GM15510 (cell line): ENCODE data around the gene ADAMTS15.

Experiments used
- POLR2A ChIP-seq: IDR thresholded peaks from 3 replicates; pipeline ENCODE4 v1.6.1; 2011; ENCODE audit warnings: borderline replicate concordance; ENCODE audit not compliant: insufficient read length; ENCODE audit errors: extremely low read depth

The ADAMTS15 gene

DNA sequence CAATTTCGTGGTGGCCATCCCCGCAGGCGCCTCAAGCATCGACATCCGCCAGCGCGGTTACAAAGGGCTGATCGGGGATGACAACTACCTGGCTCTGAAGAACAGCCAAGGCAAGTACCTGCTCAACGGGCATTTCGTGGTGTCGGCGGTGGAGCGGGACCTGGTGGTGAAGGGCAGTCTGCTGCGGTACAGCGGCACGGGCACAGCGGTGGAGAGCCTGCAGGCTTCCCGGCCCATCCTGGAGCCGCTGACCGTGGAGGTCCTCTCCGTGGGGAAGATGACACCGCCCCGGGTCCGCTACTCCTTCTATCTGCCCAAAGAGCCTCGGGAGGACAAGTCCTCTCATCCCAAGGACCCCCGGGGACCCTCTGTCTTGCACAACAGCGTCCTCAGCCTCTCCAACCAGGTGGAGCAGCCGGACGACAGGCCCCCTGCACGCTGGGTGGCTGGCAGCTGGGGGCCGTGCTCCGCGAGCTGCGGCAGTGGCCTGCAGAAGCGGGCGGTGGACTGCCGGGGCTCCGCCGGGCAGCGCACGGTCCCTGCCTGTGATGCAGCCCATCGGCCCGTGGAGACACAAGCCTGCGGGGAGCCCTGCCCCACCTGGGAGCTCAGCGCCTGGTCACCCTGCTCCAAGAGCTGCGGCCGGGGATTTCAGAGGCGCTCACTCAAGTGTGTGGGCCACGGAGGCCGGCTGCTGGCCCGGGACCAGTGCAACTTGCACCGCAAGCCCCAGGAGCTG, 24.8 kb downstream of the ADAMTS15 start:
- no peak for TF ChIP-seq POLR2A

DNA sequence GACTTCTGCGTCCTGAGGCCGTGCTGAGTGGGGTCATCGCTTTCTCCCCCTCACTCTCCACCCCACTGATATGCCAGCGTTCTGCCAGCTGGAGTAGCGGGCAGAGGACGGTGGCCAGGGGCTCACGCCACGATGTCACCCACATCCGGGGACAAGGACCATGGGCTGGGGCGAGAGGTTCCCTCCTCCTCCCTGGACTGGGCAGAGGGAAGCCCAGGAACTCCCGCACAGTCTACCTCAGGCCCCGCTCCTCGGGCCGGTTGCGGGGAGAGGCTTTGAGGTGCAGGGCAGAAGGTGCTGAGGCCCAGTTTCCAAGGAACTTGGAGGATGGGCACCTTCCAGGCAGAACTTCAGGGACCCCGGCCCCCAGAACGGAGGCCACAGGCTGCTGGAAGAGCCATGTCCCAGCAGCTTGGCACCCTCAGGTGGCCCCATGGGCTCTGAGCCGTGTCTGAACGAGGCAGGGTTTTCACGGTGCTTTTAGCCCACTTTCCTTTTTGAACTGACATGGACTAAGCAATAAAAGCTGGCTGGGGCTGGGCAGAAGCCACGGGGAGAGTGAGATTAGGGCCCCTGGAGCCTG, 25.4 kb downstream of the ADAMTS15 start:
- no peak for TF ChIP-seq POLR2A

DNA sequence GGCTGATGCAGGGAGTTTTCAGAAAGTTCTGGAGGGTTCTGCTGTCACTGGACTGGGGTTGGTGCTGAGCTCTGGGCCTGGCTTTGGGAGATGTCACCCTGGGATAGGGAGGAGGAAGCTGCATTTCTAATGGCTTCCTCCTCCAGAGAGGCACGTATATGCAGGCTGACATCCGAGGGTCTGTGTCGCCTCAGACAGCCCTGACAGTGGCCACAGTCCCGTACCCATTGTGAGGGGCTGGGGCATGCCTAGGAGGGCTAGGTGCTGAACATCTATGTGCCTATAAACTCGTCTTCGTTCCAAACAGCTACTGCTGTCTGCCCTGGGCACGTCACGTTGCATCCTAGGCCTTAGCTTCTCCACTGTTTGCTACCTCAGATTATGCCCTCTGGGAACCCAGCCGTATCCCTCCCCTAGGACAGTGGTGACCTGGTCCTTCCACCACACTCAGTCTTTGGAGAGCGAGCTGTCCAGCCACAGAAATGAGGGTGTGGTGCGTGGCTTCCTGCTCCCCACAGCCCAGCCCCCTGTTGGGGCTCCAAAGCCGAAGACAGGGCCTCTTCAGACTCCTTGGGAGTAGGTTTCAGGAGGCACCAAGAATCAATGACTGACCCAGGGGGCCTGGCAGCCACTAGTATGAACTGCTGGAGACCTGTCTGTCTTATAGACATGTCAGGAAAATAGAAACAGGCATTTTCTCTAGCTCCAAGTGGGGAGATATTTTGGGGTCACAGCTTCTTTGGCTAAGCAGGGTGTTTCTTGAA, 26.4 kb downstream of the ADAMTS15 start:
- TF ChIP-seq POLR2A: no peak

GRCh38 chr11:130475426-130476053, 27.1 kb downstream of the ADAMTS15 start:
- no peak for TF ChIP-seq POLR2A

- TF ChIP-seq POLR2A: no peak
These were observed 27.9 kb downstream of the ADAMTS15 start for GRCh38 chr11:130476200-130476921.

DNA sequence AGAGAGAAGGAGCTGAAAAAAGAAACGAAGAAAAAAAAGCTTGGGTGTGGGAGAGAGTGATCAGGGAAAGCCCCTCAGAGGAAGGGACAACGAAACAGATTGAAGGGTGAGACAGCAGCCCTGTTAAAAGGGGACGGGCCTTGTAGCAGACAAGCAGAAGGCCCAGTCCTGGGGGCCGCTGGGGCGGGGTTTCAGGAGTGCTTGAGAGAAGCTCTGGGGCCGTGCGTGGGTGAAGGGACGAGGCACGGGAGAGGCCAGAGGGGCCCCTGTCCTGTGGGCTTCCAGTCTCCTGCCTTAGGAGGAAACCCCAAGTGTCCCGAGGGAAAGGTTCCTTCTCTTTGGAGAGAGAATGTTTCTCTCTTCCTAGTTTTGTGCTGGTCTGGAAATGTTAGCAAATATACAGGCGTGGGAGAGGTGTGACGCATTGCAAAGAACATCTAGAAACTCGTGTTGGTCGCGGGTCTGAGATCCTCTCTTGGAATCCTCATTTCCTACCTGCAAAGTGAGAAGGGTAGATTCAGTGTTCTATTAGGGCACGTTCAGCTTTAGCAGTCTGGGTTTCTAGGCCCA, 28.6 kb downstream of the ADAMTS15 start:
- TF ChIP-seq POLR2A: no peak

DNA sequence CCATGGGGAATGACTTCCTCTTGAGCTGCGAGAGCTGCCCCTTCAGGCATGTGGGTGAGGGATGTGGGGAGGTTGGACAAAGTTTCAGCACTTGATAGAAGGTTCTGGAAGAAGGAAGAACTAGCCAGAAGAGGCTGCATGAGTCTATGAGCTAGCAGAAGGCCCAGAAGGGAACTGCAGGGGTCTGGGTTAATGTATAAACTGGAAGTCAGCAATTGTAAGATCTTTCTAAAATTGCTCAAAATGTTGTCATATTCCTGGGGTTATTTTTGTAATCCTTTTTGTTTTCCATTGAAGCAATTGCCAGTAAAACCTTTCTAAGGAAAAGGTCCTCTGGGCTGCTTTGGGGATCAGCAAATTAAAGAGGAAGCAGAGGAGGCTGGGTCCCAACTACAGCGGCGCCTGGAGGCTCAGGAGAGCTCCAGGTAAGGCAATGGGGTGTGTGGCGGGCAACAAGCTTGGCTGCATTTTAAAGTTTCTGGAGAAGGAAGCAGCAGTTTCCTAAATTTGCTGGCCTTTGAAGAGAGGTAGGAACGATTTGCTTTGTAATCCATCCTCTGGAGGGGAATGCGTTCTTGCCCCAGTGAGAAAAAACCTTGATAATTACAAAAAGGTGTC, 29.2 kb downstream of the ADAMTS15 start:
- TF ChIP-seq POLR2A: no peak

GRCh38 chr11:130478204-130478701, 29.8 kb downstream of the ADAMTS15 start:
- no peak for TF ChIP-seq POLR2A

DNA sequence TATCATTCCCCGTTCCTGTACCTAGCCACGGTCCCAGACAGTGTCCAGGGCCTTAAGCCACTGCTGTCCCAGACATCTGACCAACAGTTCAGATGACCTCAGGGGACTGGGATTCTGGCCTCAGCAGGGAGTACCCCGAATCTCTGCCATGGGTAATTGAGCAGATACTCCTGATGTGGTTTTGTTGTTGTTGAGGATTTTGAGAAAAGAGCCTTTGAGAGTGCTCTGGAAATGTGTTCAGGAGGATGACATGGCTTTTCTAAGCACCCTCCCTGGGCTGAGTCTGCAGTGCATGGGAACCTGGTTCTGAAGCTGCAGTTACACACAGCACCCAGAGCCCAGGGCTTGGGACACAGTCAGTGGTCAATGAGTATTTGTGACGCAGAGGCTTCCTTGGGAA, 30.4 kb downstream of the ADAMTS15 start:
- no peak for TF ChIP-seq POLR2A

DNA sequence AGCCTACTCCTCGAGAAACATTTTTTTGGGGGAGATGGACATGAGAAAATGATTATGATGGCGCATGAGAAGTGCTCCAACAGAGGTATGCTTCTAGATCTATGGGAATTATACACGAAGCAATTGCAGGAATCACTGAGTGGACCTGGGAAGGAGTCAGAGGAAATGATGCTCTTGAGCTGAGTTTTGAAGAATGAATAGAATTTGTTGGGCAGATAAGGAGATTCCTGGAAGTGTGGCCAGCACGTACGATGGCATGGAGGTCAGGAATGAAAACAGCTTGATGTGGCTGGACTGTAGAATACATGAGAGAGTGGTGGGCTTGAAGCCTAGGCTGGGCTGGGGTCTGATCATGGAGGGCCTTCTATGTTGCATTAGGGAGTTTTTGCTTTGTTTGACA, 31.7 kb downstream of the ADAMTS15 start:
- TF ChIP-seq POLR2A: no peak

DNA sequence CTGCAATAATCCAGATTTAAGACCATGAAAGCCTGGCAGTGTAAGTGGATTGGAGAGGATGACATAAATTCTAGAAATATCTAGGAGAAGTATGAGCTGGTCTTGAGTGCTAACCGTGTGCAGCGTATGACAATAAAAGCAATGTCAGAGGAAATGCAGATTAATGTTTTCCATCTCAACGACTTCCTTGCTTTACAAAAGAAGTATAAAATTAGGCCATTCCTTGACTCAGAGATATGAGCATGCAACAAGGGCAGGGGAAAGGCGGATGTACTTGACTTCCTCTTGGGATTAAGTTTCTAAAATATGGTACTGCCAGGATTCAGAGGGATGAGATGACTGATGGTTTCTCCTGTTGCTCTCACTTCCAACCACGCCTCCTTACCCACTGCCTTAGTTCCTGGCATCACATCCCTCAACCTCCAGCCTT, 32.3 kb downstream of the ADAMTS15 start:
- TF ChIP-seq POLR2A: no peak

DNA sequence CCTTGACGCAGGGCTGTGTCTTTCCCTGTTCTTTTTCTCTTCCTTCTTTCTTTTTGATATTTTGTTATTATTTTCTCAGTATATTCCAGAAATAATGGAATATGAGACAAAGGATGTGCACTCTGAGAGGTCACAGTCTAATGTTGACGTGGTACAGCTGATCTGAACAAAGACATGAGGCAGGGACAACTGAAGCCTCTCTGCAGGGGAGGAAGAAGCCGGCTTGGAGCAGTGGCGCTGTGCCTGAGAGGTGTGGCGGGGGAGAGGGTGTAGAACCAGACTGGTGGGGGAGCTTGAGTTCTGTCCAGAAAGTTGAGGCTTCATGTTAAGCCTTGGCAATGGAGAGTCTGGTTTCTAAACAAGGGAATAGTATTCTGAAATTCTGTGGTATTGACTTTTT, 34.7 kb downstream of the ADAMTS15 start:
- no peak for TF ChIP-seq POLR2A

DNA sequence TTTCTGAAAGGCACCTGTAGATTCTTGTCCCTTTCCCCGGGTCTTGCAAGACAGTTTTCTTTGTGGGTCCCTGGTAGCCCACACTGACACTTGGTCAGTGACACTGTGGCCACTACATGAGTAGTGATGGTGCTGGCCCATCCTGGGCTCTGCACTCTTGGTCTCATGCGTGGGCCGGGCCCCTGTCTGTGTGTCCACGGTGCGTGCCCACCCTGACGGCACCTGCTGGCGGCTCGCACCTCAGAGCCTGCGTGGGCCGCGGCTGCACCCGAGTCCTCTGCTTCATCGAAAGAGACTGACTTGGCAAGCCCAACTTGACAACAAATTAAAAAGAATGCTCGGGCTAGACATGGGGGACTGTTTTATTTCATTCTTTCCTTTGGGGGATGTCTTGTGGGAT, 37.5 kb downstream of the ADAMTS15 start:
- no peak for TF ChIP-seq POLR2A
